Thyroid gland (tissue), 4 donors: ENCODE data around the gene IDH3G.

Experiments
- CTCF ChIP-seq, 6 experiments: fragments of 200-600 bp in 3 of 6; fragments of 450-650 bp in 3 of 6; sonication (generic) in 3 of 6; IDR thresholded peaks; one replicate each; pipeline ENCODE4 v1.5.1; 2016 to 2019; ENCODE audit warnings: antibody characterized with exemption in 6 of 6, mild to moderate bottlenecking in 2 of 6, inconsistent platforms in 1 of 6, moderate library complexity in 1 of 6
- POLR2A ChIP-seq, 2 donors: fragments of 450-650 bp; IDR thresholded peaks; one replicate each; pipeline ENCODE4 v1.6.1; 2017; ENCODE audit warnings: antibody characterized with exemption in 2 of 2, mild to moderate bottlenecking in 2 of 2, moderate library complexity in 1 of 2

- no peak for TF ChIP-seq CTCF (IDR thresholded peaks at IDR 0.05)
- no peak for TF ChIP-seq POLR2A (IDR thresholded peaks at IDR 0.05)
Observed at GRCh38 chrX:153736071-153736820, 57.9 kb downstream of the IDH3G start.
